Type B pancreatic cell (in vitro differentiated cells): ENCODE data around the gene KIRREL3. TPM values are rescaled to one million over a fixed set of nuclear protein-coding genes. Genes with fewer than 3 reads are reported as not detected.
A peak's percentile ranks its signal among the peaks of the same experiment; 100 is the strongest.

ENCODE experiments used
- DNase-seq: peaks from one replicate; pipeline ENCODE4 v3.0.0; 2021; ENCODE audit warnings: mixed read lengths; ENCODE audit not compliant: unreplicated experiment; ENCODE audit errors: extremely low spot score
- H3K27ac Mint-ChIP-seq: 2 replicates; pipeline ENCODE4 v1.8.0; 2021; ENCODE audit warnings: mild to moderate bottlenecking, mixed read lengths
- H3K27me3 Mint-ChIP-seq: 2 replicates; pipeline ENCODE4 v1.8.0; 2021; ENCODE audit warnings: mixed read lengths
- H3K36me3 Mint-ChIP-seq: 2 replicates; pipeline ENCODE4 v1.8.0; 2021; ENCODE audit warnings: mixed read lengths
- H3K4me1 Mint-ChIP-seq: one replicate; pipeline ENCODE4 v1.8.0; 2021; ENCODE audit warnings: mixed read lengths; ENCODE audit not compliant: unreplicated experiment
- H3K4me3 Mint-ChIP-seq: 2 replicates; pipeline ENCODE4 v1.8.0; 2021; ENCODE audit warnings: mild to moderate bottlenecking, mixed read lengths
- H3K9me3 Mint-ChIP-seq: 2 replicates; pipeline ENCODE4 v1.8.0; 2021; ENCODE audit warnings: mixed read lengths
- long read RNA-seq: library from polyadenylated mRNA; unstranded; transcript quantifications from one replicate; pipeline ENCODE4 v2.0.0, GENCODE V29; 2020
- total RNA-seq: library from RNA; stranded (reverse); gene quantifications from 2 replicates; pipeline ENCODE4 v1.2.1, GENCODE V29; 2021; ENCODE audit warnings: low replicate concordance
- TF ChIP-seq, protein P1 (sequence below): fragments of 200-600 bp; sonication (generic); conservative IDR thresholded peaks from 2 replicates; pipeline ENCODE4 v1.5.0; 2021; ENCODE audit warnings: antibody characterized with exemption, mild to moderate bottlenecking

KIRREL3 gene
- total RNA-seq: 1.00 and 4.1 TPM in 2 replicates
- long read RNA-seq: 0 reads

DNA sequence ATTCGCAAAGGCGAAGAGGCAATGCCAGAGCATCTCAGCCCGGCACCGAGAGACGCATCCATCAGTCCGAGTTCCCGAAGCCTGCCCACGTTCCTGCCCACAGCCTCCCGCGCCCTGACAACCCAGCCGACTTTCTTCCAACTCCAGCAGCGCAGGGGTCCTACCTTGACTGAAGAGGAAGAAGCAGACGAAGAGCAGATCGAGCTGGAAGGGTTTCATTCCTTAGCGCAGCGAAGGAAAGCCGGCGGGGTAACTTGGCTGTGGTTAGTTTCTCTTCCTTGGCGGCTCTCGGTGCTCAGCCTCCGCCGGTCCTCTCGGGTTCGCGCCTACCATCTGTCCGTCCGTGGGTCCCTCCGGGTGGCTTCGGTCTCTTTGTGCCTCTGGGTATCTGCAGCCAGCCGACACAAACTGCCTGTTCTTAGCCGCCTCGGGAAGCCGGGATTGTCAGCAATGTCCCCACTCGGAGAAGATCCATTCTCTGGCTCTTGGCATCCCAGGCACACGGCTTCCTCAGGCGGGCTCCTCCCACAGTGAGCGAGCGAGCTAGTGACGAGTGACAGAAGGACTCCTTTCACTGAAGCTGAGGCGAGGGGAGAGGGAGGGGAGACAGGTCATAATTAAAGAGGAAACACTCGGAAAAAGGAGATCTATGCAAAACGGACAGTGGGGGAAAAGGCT is at the start of gene KIRREL3:
TSS of gene KIRREL3 (minus strand) at position 480 of the 678 bp plus-strand sequence.
- Mint-ChIP-seq H3K27me3 (peaks cover 34% of the 10 kb centered on the region), H3K4me3 (peak within 1 kb of the TSS; percentile 70), H3K9me3 (no peaks in the 10 kb centered on the region), H3K36me3 (no peaks in the 10 kb centered on the region), H3K27ac (no peak within 1 kb of the TSS), H3K4me1 (peaks cover 40% of the 10 kb centered on the region)
- TF ChIP-seq, protein P1, sequence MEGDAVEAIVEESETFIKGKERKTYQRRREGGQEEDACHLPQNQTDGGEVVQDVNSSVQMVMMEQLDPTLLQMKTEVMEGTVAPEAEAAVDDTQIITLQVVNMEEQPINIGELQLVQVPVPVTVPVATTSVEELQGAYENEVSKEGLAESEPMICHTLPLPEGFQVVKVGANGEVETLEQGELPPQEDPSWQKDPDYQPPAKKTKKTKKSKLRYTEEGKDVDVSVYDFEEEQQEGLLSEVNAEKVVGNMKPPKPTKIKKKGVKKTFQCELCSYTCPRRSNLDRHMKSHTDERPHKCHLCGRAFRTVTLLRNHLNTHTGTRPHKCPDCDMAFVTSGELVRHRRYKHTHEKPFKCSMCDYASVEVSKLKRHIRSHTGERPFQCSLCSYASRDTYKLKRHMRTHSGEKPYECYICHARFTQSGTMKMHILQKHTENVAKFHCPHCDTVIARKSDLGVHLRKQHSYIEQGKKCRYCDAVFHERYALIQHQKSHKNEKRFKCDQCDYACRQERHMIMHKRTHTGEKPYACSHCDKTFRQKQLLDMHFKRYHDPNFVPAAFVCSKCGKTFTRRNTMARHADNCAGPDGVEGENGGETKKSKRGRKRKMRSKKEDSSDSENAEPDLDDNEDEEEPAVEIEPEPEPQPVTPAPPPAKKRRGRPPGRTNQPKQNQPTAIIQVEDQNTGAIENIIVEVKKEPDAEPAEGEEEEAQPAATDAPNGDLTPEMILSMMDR: no peak
- no peak for DNase-seq

DNA sequence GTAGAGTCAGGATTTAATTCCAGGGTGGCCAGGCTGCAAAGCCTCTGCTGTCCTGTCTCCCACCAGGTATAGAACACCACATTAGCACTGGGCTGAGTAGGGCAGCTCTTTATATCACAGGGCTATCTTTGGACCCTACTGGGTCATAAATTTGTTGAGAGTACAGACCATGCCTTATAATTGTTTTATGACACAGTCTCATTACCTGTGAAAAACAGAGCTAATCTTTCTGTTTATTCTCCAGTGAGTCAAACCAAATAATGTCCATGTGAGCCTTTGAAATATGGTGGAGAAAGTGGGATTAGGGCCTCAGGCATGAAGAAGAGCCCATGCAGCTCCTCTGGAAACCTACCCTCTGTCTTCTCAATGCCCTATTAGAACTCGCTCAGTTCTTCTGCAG is 49.6 kb upstream of the KIRREL3 start:
- no peak for DNase-seq
- H3K4me3 Mint-ChIP-seq: no peak overlapping the region
- no peaks in the 10 kb centered on the region for H3K9me3 Mint-ChIP-seq
- no peaks in the 10 kb centered on the region for H3K36me3 Mint-ChIP-seq
- TF ChIP-seq, protein P1: no peak
- no peaks in the 10 kb centered on the region for H3K4me1 Mint-ChIP-seq
- no peak overlapping the region for H3K27ac Mint-ChIP-seq
- peaks cover 6% of the 10 kb centered on the region for H3K27me3 Mint-ChIP-seq

DNA sequence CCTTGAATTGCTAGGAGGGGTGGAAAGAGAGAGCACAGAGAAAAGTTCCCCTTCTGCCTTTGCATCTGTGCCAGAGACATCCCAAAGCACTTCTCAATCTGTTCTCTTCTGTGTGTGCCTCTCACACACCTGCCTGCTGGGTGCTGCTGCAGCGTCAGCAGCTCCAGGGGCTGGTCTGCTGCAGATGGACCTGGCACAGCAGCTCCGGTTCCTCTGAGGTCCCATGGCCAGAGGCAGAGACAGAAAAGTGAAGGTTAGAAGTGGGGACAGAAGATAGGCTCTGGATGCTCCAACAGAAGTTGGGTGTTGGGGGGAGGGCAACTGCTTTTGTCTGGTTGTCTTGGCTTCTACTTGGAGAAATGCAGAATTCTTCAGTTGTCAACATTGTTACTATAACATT is 48.9 kb upstream of the KIRREL3 start:
- Mint-ChIP-seq H3K4me3 (no peak overlapping the region), H3K9me3 (no peaks in the 10 kb centered on the region), H3K4me1 (no peaks in the 10 kb centered on the region), H3K36me3 (no peaks in the 10 kb centered on the region), H3K27ac (no peak overlapping the region), H3K27me3 (peaks cover 5% of the 10 kb centered on the region)
- TF ChIP-seq, protein P1: no peak
- DNase-seq: no peak

DNA sequence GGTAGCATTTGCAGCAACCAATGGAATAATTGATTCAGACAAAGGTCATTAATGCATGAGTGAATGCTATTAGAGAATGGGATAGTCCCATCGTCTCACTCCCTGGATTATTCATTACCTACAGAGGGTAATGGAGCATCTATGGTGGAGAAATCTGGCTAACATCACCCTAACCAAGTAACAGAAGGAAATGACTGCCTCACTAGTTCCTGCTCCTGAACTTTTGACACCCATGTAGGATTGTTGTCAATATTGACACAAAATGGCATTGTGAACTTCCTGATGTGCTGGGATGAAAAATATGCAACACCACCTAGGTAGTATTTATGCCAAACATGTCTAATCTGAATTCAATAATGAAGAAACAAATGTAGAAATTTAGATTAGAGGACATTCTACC is 44.0 kb upstream of the KIRREL3 start:
- no peak overlapping the region for H3K4me3 Mint-ChIP-seq
- no peak overlapping the region for H3K27ac Mint-ChIP-seq
- no peaks in the 10 kb centered on the region for H3K9me3 Mint-ChIP-seq
- H3K27me3 Mint-ChIP-seq: peaks cover 5% of the 10 kb centered on the region
- DNase-seq: no peak
- no peaks in the 10 kb centered on the region for H3K4me1 Mint-ChIP-seq
- H3K36me3 Mint-ChIP-seq: no peaks in the 10 kb centered on the region
- TF ChIP-seq, protein P1: no peak

DNA sequence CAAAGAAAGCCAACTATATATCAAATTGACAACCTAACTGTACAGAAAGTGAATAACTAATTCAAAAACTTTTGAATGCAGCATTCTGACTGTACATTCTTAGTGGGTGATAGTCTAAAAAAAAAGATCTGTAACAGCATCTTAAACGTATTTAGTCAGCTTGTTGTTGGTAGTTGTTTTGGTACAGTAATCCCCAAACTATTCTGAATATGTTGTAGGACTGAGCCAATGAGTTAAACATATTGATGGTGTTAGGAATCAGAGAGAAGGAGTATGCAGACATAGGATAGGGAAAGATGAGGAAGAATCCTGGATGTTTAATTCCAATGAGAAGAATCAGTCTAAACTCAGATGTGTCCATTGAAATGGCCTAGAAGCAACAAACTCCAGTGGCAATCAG is 41.9 kb upstream of the KIRREL3 start:
- Mint-ChIP-seq H3K4me1 (peaks cover 1% of the 10 kb centered on the region), H3K9me3 (no peaks in the 10 kb centered on the region), H3K27ac (no peak overlapping the region), H3K4me3 (no peak overlapping the region), H3K27me3 (peaks cover 12% of the 10 kb centered on the region), H3K36me3 (no peaks in the 10 kb centered on the region)
- TF ChIP-seq, protein P1: no peak
- no peak for DNase-seq
